Measurements from ENCODE around the gene EPB41L2. TPM values are rescaled to one million over a fixed set of nuclear protein-coding genes. Genes with fewer than 3 reads are reported as not detected.

The EPB41L2 gene
- total RNA-seq, 1 experiment from 2014 or later = 74.8 TPM

DNA sequence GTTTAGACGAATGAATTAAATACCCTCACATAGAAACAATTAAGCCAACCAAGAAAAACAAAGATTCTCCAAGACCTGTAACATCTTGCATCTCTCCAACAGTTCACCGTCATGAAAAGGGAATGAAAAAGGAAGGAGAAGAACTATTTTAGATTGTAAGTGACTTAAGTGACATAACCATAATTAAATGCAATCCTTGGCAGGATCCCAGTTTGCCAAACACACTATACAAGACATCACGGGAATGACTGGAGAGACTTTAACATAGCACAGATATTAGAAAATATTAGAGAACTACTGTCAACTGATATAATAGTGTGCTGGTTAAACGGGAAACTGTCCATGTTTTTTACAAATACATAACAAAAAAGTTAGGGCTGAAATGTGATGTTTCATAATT, 22.2 kb downstream of the EPB41L2 start:
- DNase-seq (ENCODE audit: low read depth, low spot score) (no peak), ATAC-seq (no peak)
- intact Hi-C loops (cut with micrococcal nuclease) = no loop called here
- no TSS peak for BruUV-seq (replicated peaks)
- H3K36me3 ChIP-seq (ENCODE audit: control insufficient read depth in 1 of 2, insufficient read depth in 2 of 2, low read length in 2 of 2) = no peaks in the 10 kb centered on the region
- RAD21 ChIA-PET (ENCODE audit: low non-redundant PET in 1 of 2, low total read pairs in 2 of 2, uncharacterized antibody in 2 of 2, unreplicated experiment in 2 of 2) = no interaction called here
- CTCF ChIA-PET = no interaction called here
- no peak overlapping the region for H2AFZ ChIP-seq (ENCODE audit: low read depth, low read length, poor library complexity, severe bottlenecking)
- H3K27me3 ChIP-seq (ENCODE audit: insufficient read depth, low read length) = no peaks in the 10 kb centered on the region
- no peaks in the 10 kb centered on the region for H3K9me3 ChIP-seq (ENCODE audit: control insufficient read depth in 1 of 2, insufficient read depth in 1 of 2, low read depth in 1 of 2, low read length in 2 of 2)
- H3K27ac ChIP-seq (ENCODE audit: low read depth, low read length) = no peak overlapping the region
- H4K20me1 ChIP-seq (ENCODE audit: insufficient read depth) = no peaks in the 10 kb centered on the region
- POLR2A ChIA-PET = no interaction called here
- no peak overlapping the region for H3K4me3 ChIP-seq (replicated peaks in 1 of 2; ENCODE audit: low read depth in 1 of 2, low read length in 2 of 2)
- no peak overlapping the region for H3K4me2 ChIP-seq (ENCODE audit: low read length)
- no peaks in the 10 kb centered on the region for H3K4me1 ChIP-seq (ENCODE audit: control insufficient read depth in 1 of 2, insufficient read depth in 2 of 2, low read length in 2 of 2)
- H3K9me2 ChIP-seq (ENCODE audit: insufficient read depth) = no peaks in the 10 kb centered on the region
- peaks cover 49% of the 10 kb centered on the region for H3K79me2 ChIP-seq (ENCODE audit: insufficient read depth, low read length)
- TF ChIP-seq SRF (IDR thresholded peaks at IDR 0.05; ENCODE audit: low read depth) (no peak), SIN3A (IDR thresholded peaks at IDR 0.05; ENCODE audit: low read depth) (no peak), ZFX (IDR thresholded peaks at IDR 0.05) (no peak)
- TF ChIP-seq, protein P1, sequence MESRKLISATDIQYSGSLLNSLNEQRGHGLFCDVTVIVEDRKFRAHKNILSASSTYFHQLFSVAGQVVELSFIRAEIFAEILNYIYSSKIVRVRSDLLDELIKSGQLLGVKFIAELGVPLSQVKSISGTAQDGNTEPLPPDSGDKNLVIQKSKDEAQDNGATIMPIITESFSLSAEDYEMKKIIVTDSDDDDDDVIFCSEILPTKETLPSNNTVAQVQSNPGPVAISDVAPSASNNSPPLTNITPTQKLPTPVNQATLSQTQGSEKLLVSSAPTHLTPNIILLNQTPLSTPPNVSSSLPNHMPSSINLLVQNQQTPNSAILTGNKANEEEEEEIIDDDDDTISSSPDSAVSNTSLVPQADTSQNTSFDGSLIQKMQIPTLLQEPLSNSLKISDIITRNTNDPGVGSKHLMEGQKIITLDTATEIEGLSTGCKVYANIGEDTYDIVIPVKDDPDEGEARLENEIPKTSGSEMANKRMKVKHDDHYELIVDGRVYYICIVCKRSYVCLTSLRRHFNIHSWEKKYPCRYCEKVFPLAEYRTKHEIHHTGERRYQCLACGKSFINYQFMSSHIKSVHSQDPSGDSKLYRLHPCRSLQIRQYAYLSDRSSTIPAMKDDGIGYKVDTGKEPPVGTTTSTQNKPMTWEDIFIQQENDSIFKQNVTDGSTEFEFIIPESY (IDR thresholded peaks at IDR 0.05; ENCODE audit: extremely low read depth, insufficient replicate concordance, low read length) = no peak
- TF ChIP-seq, protein P2, sequence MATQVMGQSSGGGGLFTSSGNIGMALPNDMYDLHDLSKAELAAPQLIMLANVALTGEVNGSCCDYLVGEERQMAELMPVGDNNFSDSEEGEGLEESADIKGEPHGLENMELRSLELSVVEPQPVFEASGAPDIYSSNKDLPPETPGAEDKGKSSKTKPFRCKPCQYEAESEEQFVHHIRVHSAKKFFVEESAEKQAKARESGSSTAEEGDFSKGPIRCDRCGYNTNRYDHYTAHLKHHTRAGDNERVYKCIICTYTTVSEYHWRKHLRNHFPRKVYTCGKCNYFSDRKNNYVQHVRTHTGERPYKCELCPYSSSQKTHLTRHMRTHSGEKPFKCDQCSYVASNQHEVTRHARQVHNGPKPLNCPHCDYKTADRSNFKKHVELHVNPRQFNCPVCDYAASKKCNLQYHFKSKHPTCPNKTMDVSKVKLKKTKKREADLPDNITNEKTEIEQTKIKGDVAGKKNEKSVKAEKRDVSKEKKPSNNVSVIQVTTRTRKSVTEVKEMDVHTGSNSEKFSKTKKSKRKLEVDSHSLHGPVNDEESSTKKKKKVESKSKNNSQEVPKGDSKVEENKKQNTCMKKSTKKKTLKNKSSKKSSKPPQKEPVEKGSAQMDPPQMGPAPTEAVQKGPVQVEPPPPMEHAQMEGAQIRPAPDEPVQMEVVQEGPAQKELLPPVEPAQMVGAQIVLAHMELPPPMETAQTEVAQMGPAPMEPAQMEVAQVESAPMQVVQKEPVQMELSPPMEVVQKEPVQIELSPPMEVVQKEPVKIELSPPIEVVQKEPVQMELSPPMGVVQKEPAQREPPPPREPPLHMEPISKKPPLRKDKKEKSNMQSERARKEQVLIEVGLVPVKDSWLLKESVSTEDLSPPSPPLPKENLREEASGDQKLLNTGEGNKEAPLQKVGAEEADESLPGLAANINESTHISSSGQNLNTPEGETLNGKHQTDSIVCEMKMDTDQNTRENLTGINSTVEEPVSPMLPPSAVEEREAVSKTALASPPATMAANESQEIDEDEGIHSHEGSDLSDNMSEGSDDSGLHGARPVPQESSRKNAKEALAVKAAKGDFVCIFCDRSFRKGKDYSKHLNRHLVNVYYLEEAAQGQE (IDR thresholded peaks at IDR 0.05; ENCODE audit: low read depth) = no peak
- TF ChIP-seq, protein P3, sequence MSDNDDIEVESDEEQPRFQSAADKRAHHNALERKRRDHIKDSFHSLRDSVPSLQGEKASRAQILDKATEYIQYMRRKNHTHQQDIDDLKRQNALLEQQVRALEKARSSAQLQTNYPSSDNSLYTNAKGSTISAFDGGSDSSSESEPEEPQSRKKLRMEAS (IDR thresholded peaks at IDR 0.05) = no peak
- TF ChIP-seq, protein P4, sequence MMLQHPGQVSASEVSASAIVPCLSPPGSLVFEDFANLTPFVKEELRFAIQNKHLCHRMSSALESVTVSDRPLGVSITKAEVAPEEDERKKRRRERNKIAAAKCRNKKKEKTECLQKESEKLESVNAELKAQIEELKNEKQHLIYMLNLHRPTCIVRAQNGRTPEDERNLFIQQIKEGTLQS (IDR thresholded peaks at IDR 0.05) = no peak
- no peak overlapping the region for H3K9ac ChIP-seq (ENCODE audit: low read length)
